Esophagus (tissue), 2 donors: Measurements from ENCODE around the gene TRMU. TPM values are rescaled to one million over a fixed set of nuclear protein-coding genes. Genes with fewer than 3 reads are reported as not detected.

Experiments
- H3K27ac ChIP-seq, 2 donors: one replicate each; pipeline ENCODE4 v1.5.1; 2013; ENCODE audit warnings: low read depth in 2 of 2, mild to moderate bottlenecking in 2 of 2, inconsistent platforms in 1 of 2, low read length in 1 of 2, moderate library complexity in 1 of 2
- H3K27me3 ChIP-seq, 2 donors: one replicate each; pipeline ENCODE4 v1.6.1; 2013; ENCODE audit warnings: low read length in 2 of 2, control low read depth in 1 of 2, mild to moderate bottlenecking in 1 of 2; ENCODE audit not compliant: insufficient read depth in 2 of 2, control insufficient read depth in 1 of 2
- H3K36me3 ChIP-seq, 2 donors: one replicate each; pipeline ENCODE4 v1.6.1; 2013; ENCODE audit warnings: low read length in 1 of 2; ENCODE audit not compliant: control insufficient read depth in 2 of 2, insufficient read depth in 2 of 2
- H3K4me1 ChIP-seq, 2 donors: one replicate each; pipeline ENCODE4 v1.6.1; 2013; ENCODE audit warnings: low read length in 1 of 2; ENCODE audit not compliant: control insufficient read depth in 2 of 2, insufficient read depth in 2 of 2
- H3K4me3 ChIP-seq, 2 donors: one replicate each; pipeline ENCODE4 v1.5.1; 2013; ENCODE audit warnings: low read length in 2 of 2, mild to moderate bottlenecking in 2 of 2, low read depth in 1 of 2, moderate library complexity in 1 of 2
- H3K9me3 ChIP-seq, 2 donors: one replicate each; pipeline ENCODE4 v1.6.1; 2013; ENCODE audit warnings: mild to moderate bottlenecking in 2 of 2, low read depth in 1 of 2, low read length in 1 of 2, moderate library complexity in 1 of 2; ENCODE audit not compliant: control insufficient read depth in 2 of 2, insufficient read depth in 1 of 2
- WGBS, 2 donors: extraction: QIAGEN DNeasy Blood & Tissue Kit; methylation state at CpG; one replicate each; pipeline ENCODE4 v1.1.7; 2013; 5-methylcytosine and 5-hydroxymethylcytosine counted together
- polyA plus RNA-seq, 2 donors: library from polyadenylated mRNA; stranded (reverse); fragments of 200-250 nt; gene quantifications; one replicate each; pipeline ENCODE4 v1.2.3, GENCODE V29; 2013
- donor health status: healthy with polysubstance abuse.
- donor health status: Bipolar disorder and iron deficiency.

Gene TRMU
- polyA plus RNA-seq, 2 donors: 24.3 to 32.4 TPM

DNA sequence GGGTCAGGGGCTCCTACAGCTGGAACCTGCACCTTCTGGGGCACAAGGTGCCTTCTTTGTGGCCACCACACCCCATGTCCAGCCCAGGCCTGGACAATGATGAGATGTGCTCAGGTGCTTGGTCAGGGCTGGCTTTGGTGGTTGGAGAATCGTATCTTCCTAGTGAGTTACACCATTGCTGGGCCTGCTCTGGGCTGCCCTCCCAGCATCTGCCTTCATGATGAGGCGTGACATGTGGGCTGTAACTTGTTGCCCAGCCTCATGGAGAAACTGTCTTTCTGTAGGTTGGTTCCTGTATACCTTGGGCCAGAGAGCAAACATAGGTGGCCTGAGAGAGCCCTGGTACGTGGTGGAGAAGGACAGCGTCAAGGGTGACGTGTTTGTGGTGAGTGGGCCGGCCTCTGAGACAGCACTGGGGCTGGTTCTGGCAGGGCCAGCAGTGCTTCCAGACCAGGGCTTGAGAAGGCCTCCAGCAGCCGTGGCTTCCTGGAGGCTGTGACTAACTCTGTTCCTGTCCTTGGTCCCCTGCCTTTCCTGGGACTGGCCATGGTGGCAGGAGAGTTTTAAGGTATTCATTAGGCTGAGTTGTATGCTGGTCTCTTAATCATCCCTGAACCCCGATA lies 18.1 kb downstream of the TRMU start:
- Histone ChIP-seq H3K36me3 (peaks cover 14 to 76% of the 10 kb centered on the region in 2 donors), H3K27me3 (no peaks in the 10 kb centered on the region), H3K27ac (peak overlapping the region; percentile 22 to 35), H3K4me3 (no peak overlapping the region), H3K4me1 (peaks cover 0 to 19% of the 10 kb centered on the region in 2 donors), H3K9me3 (no peaks in the 10 kb centered on the region)
- 79% methylated on average over 8 of the region's 8 CpGs for WGBS, 2 donors

DNA sequence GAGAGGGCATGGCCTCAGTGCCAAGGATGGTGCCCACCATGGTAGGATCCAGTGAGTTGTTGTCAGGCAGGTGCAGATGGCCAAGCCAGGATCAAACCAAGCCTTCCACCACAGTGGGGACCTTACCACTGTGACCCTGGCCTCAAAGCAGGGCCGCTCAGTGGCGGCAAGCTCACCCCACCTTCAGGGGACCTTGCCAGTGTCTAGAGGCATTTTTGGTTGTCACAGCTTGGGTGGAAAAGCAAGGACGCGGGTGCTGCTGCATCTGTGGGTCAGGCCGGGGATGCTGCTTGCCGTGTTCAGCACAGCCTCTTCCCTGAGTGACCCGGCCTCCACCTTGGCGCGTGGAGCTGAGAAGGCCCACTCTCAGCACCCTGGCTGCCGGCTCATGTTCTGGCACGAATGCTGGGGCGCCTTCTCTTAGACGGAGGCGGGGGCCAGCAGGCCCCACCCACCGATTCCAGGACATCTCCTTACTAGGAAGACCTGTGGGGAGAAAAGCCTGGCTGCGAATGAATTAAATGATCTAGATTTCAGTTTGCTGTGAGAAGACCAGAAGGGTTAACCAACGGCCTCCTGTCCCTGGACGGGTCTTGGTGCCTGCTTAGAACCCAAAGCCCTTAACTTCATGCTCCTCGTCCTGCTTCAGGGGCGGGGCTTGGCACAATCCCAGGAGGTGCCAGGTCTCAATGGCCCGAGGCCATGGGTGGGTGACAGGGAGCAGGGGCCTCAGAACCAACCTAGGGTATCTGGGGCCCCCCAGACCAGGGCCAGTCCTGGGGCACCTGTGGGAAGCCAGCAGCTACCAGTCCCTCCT lies 18.9 kb downstream of the TRMU start:
- H3K27ac ChIP-seq: no peak overlapping the region
- H3K27me3 ChIP-seq: no peaks in the 10 kb centered on the region
- peaks cover 14 to 79% of the 10 kb centered on the region in 2 donors for H3K36me3 ChIP-seq
- H3K4me3 ChIP-seq: no peak overlapping the region
- H3K4me1 ChIP-seq: peaks cover 0 to 19% of the 10 kb centered on the region in 2 donors
- no peaks in the 10 kb centered on the region for H3K9me3 ChIP-seq
- WGBS, 2 donors: 71 to 76% methylated on average over 21 of the region's 21 CpGs

DNA sequence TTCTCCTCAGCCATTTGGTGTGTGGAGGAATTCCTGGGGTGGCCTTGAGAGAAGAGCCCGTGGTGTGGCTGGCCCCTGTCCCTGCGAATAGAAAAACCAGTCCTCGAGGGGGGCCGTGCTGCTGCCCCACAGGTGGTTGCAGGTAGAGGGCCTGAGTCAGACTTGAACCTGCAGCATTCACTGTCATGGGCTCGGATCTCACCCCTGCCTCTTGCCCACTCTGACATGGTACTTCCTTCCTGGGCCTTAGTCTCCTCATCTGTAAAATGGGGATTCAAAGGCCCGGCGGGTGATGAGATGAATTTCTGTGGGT lies 19.4 kb downstream of the TRMU start:
- H3K9me3 ChIP-seq: no peaks in the 10 kb centered on the region
- H3K4me3 ChIP-seq: no peak overlapping the region
- 74 to 77% methylated on average over 7 of the region's 7 CpGs for WGBS, 2 donors
- H3K27ac ChIP-seq: no peak overlapping the region
- H3K27me3 ChIP-seq: no peaks in the 10 kb centered on the region
- peaks cover 14 to 80% of the 10 kb centered on the region in 2 donors for H3K36me3 ChIP-seq
- H3K4me1 ChIP-seq: peaks cover 0 to 19% of the 10 kb centered on the region in 2 donors

DNA sequence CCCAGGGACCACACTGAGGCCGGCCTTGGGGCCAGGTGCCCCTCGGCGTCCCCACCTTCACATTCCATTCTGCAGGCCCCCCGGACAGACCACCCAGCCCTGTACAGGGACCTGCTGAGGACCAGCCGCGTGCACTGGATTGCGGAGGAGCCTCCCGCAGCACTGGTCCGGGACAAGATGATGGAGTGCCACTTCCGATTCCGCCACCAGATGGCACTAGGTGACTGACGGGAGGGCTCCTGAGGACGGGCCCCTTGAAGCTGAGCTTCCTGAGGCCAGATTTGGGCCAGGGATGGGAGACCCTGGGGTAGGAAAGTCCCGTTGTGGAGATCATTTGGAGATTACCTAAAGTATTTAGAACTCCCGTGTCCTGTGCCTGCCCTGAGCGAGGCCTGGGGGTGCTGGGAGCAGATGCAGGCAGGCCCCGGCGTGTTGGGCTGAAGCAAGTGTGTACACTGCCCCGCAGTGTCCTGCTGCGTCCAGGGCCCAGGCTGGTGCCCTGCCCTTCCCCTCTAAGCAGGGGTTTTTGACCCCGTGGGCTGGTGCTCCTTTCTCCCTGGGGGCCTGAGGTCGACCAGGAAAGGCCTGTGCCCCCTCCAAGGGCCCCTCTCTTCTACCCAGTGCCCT lies 20.0 kb downstream of the TRMU start:
- Histone ChIP-seq H3K27ac (peak overlapping the region in 1 of 2 donors; percentile 27), H3K36me3 (peaks cover 10 to 79% of the 10 kb centered on the region in 2 donors), H3K4me3 (no peak overlapping the region), H3K9me3 (no peaks in the 10 kb centered on the region), H3K27me3 (no peaks in the 10 kb centered on the region), H3K4me1 (peaks cover 0 to 19% of the 10 kb centered on the region in 2 donors)
- WGBS, 2 donors: 39 to 45% methylated on average over 22 of the region's 22 CpGs

DNA sequence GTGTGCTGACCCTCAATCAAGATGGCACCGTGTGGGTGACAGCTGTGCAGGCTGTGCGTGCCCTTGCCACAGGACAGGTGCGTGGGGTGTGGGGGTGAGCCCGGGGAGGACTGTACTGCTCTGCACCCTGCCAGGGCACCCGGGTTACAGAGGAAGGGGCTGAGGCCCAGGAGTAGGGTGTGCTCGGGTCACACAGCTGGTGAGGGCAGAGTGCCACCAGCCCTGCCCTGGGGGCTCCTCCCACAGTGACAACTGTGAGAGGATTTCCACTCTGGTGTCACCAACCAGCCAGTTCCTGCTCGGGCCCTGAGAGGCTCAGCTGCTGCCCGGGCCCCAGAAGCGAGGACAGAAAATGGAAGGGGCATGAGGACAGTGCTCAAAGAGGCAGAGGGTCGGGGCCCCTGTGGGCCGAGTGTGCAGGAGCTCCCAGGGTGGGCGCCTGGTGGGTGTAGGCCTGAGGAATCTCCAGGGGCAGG lies 20.5 kb downstream of the TRMU start:
- Histone ChIP-seq H3K4me3 (no peak overlapping the region), H3K36me3 (peaks cover 8 to 73% of the 10 kb centered on the region in 2 donors), H3K27me3 (no peaks in the 10 kb centered on the region), H3K27ac (peak overlapping the region in 1 of 2 donors; percentile 27), H3K4me1 (peaks cover 0 to 19% of the 10 kb centered on the region in 2 donors), H3K9me3 (no peaks in the 10 kb centered on the region)
- 70 to 80% methylated on average over 12 of the region's 12 CpGs for WGBS, 2 donors

DNA sequence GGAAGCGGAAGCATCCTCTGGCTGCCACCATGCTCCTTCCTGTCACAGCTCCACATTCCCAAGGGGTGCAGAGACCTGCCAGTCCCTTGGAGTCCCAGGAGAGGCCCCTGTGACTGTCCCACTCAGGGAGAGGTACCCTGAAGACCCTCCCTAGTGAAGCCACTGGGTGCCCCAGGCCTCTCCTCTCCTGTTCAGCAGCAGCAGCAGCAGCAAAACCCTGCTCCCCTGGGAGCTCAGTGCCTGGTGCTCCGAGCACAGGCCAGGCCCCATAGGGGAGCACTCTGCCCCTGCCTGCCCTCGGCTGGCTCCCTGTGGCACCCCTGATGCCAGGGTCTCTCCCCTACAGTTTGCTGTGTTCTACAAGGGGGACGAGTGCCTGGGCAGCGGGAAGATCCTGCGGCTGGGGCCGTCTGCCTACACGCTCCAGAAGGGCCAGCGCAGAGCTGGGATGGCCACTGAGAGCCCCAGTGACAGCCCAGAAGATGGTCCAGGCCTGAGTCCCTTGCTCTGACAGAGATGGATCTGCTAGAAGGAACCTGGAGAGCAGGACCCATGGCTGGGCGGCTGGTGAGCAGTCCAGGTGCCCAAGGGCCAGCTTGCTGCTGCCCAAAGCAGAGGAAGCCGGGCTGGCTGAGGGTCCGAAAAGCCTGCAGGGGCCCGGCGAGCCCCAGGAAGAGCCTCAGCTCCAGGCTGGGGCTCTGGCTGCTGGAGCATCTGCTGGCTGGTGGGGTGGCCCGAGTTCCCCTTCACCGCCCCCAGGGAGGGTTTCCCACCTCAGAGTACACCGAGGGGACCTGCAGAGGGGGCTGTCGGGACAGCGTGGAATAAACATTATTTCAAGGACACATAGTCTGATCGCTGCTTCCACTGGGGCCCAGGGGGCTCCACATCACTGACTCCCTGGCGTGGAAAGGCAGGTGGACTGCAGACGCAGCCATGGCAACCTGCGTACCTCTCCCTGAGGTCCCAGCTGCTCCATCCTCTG lies 21.3 kb downstream of the TRMU start:
- Histone ChIP-seq H3K36me3 (peaks cover 8 to 68% of the 10 kb centered on the region in 2 donors), H3K27me3 (no peaks in the 10 kb centered on the region), H3K27ac (peak overlapping the region in 1 of 2 donors; percentile 28), H3K4me3 (no peak overlapping the region), H3K9me3 (no peaks in the 10 kb centered on the region), H3K4me1 (peaks cover 0 to 19% of the 10 kb centered on the region in 2 donors)
- WGBS, 2 donors: 86 to 89% methylated on average over 23 of the region's 23 CpGs

DNA sequence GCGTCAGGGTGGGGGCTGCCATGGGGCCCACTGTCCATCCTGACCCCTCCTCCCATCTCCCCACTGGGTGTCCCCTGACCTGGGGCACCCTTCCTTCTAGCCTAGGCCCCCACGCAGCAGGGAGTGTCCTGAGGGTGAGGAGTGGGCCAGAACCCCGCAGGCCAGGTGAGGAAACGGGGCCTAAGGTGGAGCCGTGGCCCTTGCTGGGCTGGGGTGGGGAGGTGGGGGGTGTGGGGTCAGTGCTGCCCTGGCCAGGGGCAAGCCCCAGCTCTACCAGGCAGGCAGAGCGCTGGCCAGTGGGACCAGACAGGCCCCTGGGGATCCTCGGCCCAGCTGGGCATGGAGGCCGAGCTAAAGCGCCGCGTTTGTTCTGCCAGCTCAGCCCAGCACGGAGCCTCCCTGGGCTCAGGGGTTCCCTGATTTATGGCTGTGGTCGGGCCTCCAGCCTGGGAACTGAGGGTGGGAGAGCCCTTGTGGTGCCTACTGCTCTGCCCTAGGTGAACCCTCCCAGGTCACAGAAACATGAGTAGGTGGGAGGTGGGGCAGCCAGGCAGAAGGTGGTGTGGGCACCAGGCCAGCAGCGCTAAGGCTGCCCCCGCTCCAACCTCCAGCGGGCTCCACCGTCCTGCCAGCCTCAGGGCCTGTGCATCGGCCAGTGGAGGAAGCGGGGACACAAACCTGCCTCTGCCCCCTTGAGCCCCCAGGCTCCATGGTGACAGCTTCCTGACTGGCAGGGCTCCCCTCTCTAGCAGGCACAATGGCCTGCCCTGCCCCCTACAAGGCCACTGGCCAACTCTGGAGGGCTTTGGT lies 22.4 kb downstream of the TRMU start:
- Histone ChIP-seq H3K9me3 (no peaks in the 10 kb centered on the region), H3K27me3 (no peaks in the 10 kb centered on the region), H3K27ac (no peak overlapping the region), H3K36me3 (peaks cover 8 to 64% of the 10 kb centered on the region in 2 donors), H3K4me1 (peaks cover 0 to 13% of the 10 kb centered on the region in 2 donors), H3K4me3 (no peak overlapping the region)
- WGBS, 2 donors: 78 to 81% methylated on average over 13 to 19 of the region's 19 CpGs

DNA sequence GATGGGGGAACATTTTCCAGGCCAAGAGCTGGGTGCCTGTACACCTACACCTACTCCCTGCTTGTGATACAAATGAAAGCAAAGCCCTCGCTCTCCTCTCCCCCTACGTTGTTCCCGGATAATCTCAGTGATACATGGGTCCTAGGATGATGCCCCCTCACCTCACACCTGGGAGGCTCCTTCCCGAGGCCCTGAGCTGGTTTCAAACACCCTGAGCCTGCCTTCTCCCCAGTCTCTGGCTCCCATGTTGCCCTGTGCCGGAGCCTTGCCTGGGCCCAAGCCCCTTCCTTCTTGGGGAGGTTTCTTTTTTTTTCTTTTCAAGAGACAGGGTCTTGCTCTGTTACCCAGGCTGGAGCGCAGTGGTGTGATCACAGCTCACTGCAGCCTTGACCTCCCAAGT lies 23.3 kb downstream of the TRMU start:
- no peak overlapping the region for H3K27ac ChIP-seq
- H3K36me3 ChIP-seq: peaks cover 0 to 58% of the 10 kb centered on the region in 2 donors
- peaks cover 0 to 7% of the 10 kb centered on the region in 2 donors for H3K4me1 ChIP-seq
- H3K27me3 ChIP-seq: no peaks in the 10 kb centered on the region
- H3K9me3 ChIP-seq: no peaks in the 10 kb centered on the region
- 88 to 90% methylated on average over 6 of the region's 6 CpGs for WGBS, 2 donors
- H3K4me3 ChIP-seq: no peak overlapping the region
